Mesothelial cell of epicardium (in vitro differentiated cells): ENCODE measurements around the gene WIZ. TPM values are rescaled to one million over a fixed set of nuclear protein-coding genes. Genes with fewer than 3 reads are reported as not detected.

Experiments used
- DNase-seq, 2 experiments: peaks; one replicate each; pipeline ENCODE4 v3.0.0; 2021; ENCODE audit warnings: low spot score in 2 of 2; ENCODE audit not compliant: unreplicated experiment in 2 of 2
- H3K27ac Mint-ChIP-seq: 2 replicates; pipeline ENCODE4 v1.8.0; 2021; ENCODE audit warnings: mixed read lengths
- H3K27me3 Mint-ChIP-seq: 2 replicates; pipeline ENCODE4 v1.8.0; 2021; ENCODE audit warnings: low read depth, mixed read lengths
- H3K36me3 Mint-ChIP-seq: 2 replicates; pipeline ENCODE4 v1.8.0; 2021; ENCODE audit warnings: mixed read lengths
- H3K4me1 Mint-ChIP-seq: 2 replicates; pipeline ENCODE4 v1.8.0; 2021; ENCODE audit warnings: mixed read lengths
- H3K4me3 Mint-ChIP-seq: 2 replicates; pipeline ENCODE4 v1.8.0; 2021; ENCODE audit warnings: mild to moderate bottlenecking, moderate library complexity, mixed read lengths
- H3K9me3 Mint-ChIP-seq: 2 replicates; pipeline ENCODE4 v1.8.0; 2021; ENCODE audit warnings: mixed read lengths
- total RNA-seq: library from RNA; stranded (reverse); gene quantifications from 3 replicates; pipeline ENCODE4 v1.2.1, GENCODE V29; 2021
- TF ChIP-seq, protein P1 (sequence below): fragments of 200-600 bp; sonication (generic); IDR thresholded peaks from one replicate; pipeline ENCODE4 v1.5.0; 2021; ENCODE audit warnings: antibody characterized with exemption; ENCODE audit not compliant: unreplicated experiment

The WIZ gene
- total RNA-seq, 1 donor from 2014 or later = 57.5 TPM

DNA sequence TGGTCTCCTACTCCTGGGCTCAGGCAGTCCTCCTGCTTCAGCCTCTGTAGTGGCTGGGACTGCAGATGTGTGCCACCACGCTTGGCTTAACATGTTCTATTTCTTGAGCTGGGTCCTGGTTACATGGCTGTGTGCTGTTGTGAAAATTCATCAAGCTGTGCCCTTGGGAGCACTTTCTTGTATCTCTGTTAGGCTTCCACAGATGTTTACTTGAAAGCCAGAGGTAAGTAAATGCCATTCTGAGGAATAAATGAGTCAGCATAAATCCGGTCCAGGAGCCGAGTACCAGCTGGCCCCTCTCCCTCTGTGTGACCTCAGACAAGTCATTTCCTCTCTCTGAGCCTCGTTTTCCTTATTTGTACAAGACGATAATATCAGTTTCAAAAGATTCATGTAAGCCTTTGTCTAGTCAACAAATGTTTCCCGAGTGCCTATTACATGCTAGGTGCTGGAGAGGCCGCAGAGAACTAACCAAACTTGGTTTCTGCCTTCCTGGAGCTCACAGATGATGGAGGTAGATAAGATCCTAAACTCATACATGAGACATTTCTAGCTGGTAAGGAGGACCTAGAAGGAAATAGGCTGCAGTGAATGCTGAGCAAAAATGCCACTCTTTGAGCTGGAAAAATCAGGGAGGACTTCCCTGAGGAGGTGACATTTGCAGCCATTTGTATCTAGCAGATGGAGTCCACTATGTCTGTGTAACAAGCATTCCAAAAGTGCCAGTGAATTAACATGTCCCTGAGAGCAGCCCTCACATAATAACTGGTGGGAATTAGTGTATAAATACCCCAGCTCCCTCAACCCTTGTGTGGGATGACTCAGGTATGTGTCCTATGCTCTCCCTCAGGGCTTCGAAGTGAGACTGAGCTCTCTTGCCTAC, 17.3 kb upstream of the WIZ start:
- H3K27me3 Mint-ChIP-seq = peaks cover 67% of the 10 kb centered on the region
- H3K4me1 Mint-ChIP-seq = no peaks in the 10 kb centered on the region
- DNase-seq = no peak
- H3K4me3 Mint-ChIP-seq = no peak overlapping the region
- no peaks in the 10 kb centered on the region for H3K36me3 Mint-ChIP-seq
- TF ChIP-seq, protein P1, sequence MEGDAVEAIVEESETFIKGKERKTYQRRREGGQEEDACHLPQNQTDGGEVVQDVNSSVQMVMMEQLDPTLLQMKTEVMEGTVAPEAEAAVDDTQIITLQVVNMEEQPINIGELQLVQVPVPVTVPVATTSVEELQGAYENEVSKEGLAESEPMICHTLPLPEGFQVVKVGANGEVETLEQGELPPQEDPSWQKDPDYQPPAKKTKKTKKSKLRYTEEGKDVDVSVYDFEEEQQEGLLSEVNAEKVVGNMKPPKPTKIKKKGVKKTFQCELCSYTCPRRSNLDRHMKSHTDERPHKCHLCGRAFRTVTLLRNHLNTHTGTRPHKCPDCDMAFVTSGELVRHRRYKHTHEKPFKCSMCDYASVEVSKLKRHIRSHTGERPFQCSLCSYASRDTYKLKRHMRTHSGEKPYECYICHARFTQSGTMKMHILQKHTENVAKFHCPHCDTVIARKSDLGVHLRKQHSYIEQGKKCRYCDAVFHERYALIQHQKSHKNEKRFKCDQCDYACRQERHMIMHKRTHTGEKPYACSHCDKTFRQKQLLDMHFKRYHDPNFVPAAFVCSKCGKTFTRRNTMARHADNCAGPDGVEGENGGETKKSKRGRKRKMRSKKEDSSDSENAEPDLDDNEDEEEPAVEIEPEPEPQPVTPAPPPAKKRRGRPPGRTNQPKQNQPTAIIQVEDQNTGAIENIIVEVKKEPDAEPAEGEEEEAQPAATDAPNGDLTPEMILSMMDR = no peak
- no peak overlapping the region for H3K27ac Mint-ChIP-seq
- no peaks in the 10 kb centered on the region for H3K9me3 Mint-ChIP-seq

DNA sequence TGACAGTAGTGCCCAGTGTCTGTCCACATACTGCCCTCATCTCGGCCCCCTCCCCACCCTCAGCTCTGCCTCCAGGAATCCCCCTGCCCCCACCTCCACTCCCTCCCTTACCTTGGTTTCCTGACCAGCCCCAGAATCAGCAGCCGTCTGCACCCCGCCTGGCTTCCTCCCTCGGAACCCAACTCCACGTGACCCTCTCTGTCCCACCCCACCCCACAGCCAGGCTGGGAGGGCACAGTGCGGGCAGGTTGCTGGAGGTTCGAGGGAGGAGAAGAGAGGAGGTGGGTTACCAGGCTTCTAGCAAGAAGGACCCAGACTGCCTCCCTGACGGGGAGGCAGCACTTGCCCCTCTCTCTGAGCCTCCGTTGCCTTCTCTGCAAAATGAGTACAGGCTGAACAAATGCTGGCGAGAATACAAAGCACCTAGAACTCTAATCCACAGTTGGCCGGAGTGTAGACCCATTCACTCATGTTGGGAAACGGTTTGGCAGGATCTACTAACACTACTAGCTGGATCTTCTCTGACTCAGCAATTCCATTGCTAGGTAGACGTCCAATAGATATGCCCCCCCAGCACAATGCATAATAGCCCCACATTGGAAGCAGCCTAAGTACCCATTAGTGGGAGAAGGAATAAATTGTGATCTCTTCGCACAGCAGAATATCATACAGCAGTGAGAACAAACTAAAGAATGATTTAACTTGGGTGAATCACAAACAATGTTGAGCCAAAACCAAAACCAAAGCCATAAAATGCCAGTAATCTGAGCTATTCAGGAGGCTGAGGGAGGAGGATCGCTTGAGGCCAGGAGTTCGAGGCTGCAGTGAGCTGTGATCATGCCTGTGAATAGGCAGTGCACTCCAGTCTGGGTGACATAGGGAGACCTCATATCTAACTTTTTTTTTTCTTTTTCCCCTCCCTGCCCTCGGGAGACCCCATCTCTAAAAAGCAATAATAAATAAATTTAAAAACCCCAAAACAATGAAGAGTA, 14.9 kb upstream of the WIZ start, which contains the start of gene RASAL3:
Gene RASAL3 (minus strand): TSS at position 151 of the 992 bp plus-strand sequence. CDS start 186 bp downstream, outside the sequence.
- peaks cover 70% of the 10 kb centered on the region for H3K27me3 Mint-ChIP-seq
- H3K36me3 Mint-ChIP-seq = no peaks in the 10 kb centered on the region
- TF ChIP-seq, protein P1 = no peak
- DNase-seq = no peak
- no peaks in the 10 kb centered on the region for H3K4me1 Mint-ChIP-seq
- H3K27ac Mint-ChIP-seq = no peak within 1 kb of the TSS
- no peak within 1 kb of the TSS for H3K4me3 Mint-ChIP-seq
- no peaks in the 10 kb centered on the region for H3K9me3 Mint-ChIP-seq

DNA sequence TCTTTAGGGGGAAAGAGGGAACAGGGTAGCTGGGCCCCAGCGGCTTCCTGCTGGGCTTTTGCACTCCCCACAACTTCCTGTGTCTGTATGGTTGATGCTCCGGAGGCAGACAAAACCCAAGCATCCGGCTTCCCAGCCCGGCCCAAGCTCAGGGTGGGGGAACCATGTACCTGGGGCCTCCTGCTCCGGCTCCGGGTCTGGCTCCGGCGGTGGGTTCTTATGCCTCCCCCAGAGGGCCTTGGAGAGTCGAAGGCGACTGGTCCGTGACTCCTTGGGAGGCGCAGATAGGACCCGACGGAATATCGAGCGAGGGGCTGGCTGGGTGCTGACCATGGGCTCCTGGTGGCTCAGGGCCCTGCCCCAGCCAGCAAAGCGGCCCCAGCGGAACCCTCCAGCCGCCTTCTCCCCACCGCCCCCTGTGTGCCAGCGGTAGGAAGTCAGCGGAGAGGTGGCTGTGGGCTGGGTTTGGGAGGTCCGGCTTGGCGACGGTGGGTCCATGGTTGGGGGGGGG, 14.2 kb upstream of the WIZ start:
- H3K27ac Mint-ChIP-seq = no peak overlapping the region
- H3K27me3 Mint-ChIP-seq = peaks cover 70% of the 10 kb centered on the region
- H3K36me3 Mint-ChIP-seq = no peaks in the 10 kb centered on the region
- DNase-seq = no peak
- H3K4me3 Mint-ChIP-seq = no peak overlapping the region
- TF ChIP-seq, protein P1 = no peak
- H3K9me3 Mint-ChIP-seq = no peaks in the 10 kb centered on the region
- no peaks in the 10 kb centered on the region for H3K4me1 Mint-ChIP-seq

DNA sequence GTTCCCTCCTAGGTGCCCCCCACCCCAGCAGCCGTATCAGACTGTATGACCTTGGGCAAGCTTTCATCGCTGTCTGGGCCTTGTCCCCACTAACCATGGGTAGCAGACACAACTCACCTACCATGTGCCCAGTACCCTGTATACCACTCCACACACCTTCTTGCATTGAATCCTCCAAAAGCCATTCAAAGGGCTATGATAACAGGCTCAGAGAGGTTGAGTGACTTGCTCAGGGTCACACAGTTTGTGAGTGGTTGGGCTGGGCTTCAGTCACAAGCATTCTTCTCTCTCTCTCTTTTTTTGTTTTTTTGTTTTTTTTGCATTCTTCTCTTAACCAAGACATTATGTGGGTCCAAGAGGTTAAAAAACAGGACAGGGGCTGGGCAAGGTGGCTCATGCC, 11.9 kb upstream of the WIZ start:
- no peak for DNase-seq
- no peak overlapping the region for H3K27ac Mint-ChIP-seq
- no peaks in the 10 kb centered on the region for H3K4me1 Mint-ChIP-seq
- no peak overlapping the region for H3K4me3 Mint-ChIP-seq
- H3K9me3 Mint-ChIP-seq = no peaks in the 10 kb centered on the region
- peaks cover 66% of the 10 kb centered on the region for H3K27me3 Mint-ChIP-seq
- H3K36me3 Mint-ChIP-seq = no peaks in the 10 kb centered on the region
- TF ChIP-seq, protein P1 = no peak

DNA sequence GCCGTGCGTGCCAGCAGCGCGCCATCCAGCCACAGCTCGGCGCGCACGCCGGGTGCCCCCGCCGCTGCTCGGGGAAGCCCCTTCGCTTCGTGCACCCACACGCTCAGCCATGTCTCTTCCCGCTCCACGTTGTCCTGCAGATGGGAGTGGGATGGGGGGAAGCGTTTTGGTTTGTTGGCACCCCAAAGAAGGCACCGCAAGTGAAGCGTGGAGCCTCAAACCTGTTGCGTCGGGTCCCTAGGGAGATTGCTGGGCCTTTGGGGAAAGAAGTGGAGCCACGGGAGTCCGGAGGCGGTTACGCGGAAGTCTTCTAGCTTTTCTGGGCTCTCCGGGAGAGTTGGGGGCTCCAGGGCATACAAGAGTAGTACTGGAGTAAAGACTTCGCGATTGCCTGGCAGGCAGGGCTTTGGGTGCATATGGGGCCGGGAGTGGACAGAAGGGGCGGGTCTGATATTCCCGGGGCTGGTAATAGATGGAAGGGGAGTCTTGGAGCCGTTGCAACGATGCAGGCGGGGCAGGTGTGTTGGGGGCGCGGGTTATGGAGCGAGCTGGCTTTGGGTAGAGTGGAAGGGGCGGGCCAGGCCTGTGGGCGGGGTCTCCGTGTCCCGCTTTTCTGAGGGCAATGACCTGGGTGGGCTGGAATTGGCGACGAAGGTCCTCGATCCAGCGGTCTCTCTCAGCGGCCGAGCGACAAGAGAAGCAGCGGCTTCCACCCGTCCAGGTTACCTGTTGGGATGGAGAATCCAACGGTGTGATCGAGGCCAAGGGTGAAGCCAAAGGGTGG, 8.1 kb upstream of the WIZ start:
- Mint-ChIP-seq H3K36me3 (no peaks in the 10 kb centered on the region), H3K4me3 (no peak overlapping the region), H3K4me1 (peaks cover 5% of the 10 kb centered on the region), H3K27me3 (peaks cover 87% of the 10 kb centered on the region), H3K9me3 (no peaks in the 10 kb centered on the region), H3K27ac (no peak overlapping the region)
- DNase-seq = no peak
- TF ChIP-seq, protein P1 = no peak
